OCI-LY3 (cell line): ENCODE results near the gene CALHM5.

Experiments
- H2AFZ ChIP-seq: fragments of 200-600, 300-600 bp; shearing (Covaris generic); 2 replicates; pipeline ENCODE4 v1.6.0; 2014; ENCODE audit warnings: antibody characterized with exemption, low read depth, low read length
- H3K27ac ChIP-seq: fragments of 200-600, 300-600 bp; sonication (generic); 2 replicates; pipeline ENCODE4 v1.5.1; 2014; ENCODE audit warnings: mild to moderate bottlenecking, low read length, moderate library complexity, mixed read lengths
- H3K27me3 ChIP-seq: fragments of 200-600, 300-600 bp; sonication (generic); 2 replicates; pipeline ENCODE4 v1.6.1; 2014; ENCODE audit warnings: low read depth, low read length, mixed read lengths
- H3K36me3 ChIP-seq: fragments of 200-600, 300-600 bp; sonication (generic); replicated peaks from 2 replicates; pipeline ENCODE3; 2014; ENCODE audit warnings: low read depth, low read length, mixed read lengths
- H3K4me1 ChIP-seq: fragments of 300-600, 200-600 bp; sonication (generic); 2 replicates; pipeline ENCODE4 v1.6.1; 2014; ENCODE audit warnings: low read length, mixed read lengths
- H3K4me2 ChIP-seq: fragments of 200-600, 300-600 bp; sonication (generic); 2 replicates; pipeline ENCODE4 v1.6.1; 2014; ENCODE audit warnings: low read length, mixed read lengths
- H3K4me3 ChIP-seq: fragments of 300-600, 200-600 bp; sonication (generic); 2 replicates; pipeline ENCODE4 v1.5.1; 2014; ENCODE audit warnings: antibody characterized with exemption, mild to moderate bottlenecking, low read length, moderate library complexity
- H3K79me2 ChIP-seq: fragments of 300-600, 200-600 bp; shearing (Covaris generic); 2 replicates; pipeline ENCODE4 v1.6.1; 2014; ENCODE audit warnings: mild to moderate bottlenecking, low read length, mixed read lengths
- H3K9ac ChIP-seq: fragments of 300-600, 200-600 bp; shearing (Covaris generic); 2 replicates; pipeline ENCODE4 v1.6.0; 2014; ENCODE audit warnings: mild to moderate bottlenecking, low read length, moderate library complexity
- H3K9me3 ChIP-seq: fragments of 200-600, 300-600 bp; shearing (Covaris generic); 2 replicates; pipeline ENCODE4 v1.6.1; 2014; ENCODE audit warnings: low read length, mixed read lengths; ENCODE audit not compliant: insufficient read depth
- H4K20me1 ChIP-seq: fragments of 200-600, 300-600 bp; sonication (generic); 2 replicates; pipeline ENCODE4 v1.6.1; 2016; ENCODE audit warnings: low read length, mixed read lengths; ENCODE audit not compliant: insufficient read depth
- EZH2phosphoT487 ChIP-seq: fragments of 200-600 bp; shearing (Covaris generic); IDR thresholded peaks from 2 replicates; pipeline ENCODE4 v1.6.1; 2018; ENCODE audit warnings: antibody characterized with exemption, mixed run types, low read depth
- TF ChIP-seq, protein P1 (sequence below): fragments of 200-600, 300-600 bp; sonication (generic); IDR thresholded peaks from 2 replicates; pipeline ENCODE4 v1.5.1; 2014; ENCODE audit warnings: antibody characterized with exemption, low read length, low read depth

The CALHM5 gene

GRCh38 chr6:116512111-116512559 is 696 bp downstream of the CALHM5 start:
- no peak overlapping the region for H3K27ac ChIP-seq

DNA sequence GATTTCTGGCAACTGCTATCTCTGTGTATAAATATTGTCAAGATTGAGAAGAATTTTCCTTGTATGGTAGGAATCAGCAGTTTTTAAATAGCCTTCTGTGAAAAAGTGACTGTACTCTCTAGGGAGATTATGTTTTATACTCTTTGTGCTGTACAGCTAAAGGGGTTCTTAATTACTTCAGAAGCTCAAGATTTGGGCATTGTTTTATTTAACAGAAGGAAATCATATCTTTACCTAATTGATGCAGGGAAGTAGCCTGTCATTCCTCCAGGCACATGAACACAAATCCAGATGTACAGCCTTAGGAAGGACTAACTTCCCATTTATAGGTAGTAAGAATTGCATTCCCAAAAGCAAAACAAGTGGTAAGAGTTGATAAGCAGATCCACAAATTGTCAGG is 1.3 kb downstream of the CALHM5 start:
- no peak overlapping the region for H2AFZ ChIP-seq
- peaks cover 29% of the 10 kb centered on the region for H3K4me1 ChIP-seq
- H3K9me3 ChIP-seq = no peaks in the 10 kb centered on the region
- TF ChIP-seq, protein P1, sequence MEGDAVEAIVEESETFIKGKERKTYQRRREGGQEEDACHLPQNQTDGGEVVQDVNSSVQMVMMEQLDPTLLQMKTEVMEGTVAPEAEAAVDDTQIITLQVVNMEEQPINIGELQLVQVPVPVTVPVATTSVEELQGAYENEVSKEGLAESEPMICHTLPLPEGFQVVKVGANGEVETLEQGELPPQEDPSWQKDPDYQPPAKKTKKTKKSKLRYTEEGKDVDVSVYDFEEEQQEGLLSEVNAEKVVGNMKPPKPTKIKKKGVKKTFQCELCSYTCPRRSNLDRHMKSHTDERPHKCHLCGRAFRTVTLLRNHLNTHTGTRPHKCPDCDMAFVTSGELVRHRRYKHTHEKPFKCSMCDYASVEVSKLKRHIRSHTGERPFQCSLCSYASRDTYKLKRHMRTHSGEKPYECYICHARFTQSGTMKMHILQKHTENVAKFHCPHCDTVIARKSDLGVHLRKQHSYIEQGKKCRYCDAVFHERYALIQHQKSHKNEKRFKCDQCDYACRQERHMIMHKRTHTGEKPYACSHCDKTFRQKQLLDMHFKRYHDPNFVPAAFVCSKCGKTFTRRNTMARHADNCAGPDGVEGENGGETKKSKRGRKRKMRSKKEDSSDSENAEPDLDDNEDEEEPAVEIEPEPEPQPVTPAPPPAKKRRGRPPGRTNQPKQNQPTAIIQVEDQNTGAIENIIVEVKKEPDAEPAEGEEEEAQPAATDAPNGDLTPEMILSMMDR = no peak
- no peak for TF ChIP-seq EZH2phosphoT487
- no peaks in the 10 kb centered on the region for H4K20me1 ChIP-seq
- no peaks in the 10 kb centered on the region for H3K36me3 ChIP-seq
- no peaks in the 10 kb centered on the region for H3K27me3 ChIP-seq
- no peak overlapping the region for H3K9ac ChIP-seq
- H3K27ac ChIP-seq = no peak overlapping the region
- no peak overlapping the region for H3K4me2 ChIP-seq
- H3K4me3 ChIP-seq = no peak overlapping the region
- no peaks in the 10 kb centered on the region for H3K79me2 ChIP-seq

More at GRCh38 chr6:116512111-116512559, 696 bp downstream of the CALHM5 start:
- Histone ChIP-seq H3K9me3 (no peaks in the 10 kb centered on the region), H3K4me2 (peak overlapping the region; percentile 90), H3K4me1 (peaks cover 29% of the 10 kb centered on the region), H3K79me2 (no peaks in the 10 kb centered on the region), H3K27me3 (no peaks in the 10 kb centered on the region), H4K20me1 (no peaks in the 10 kb centered on the region), H3K4me3 (peak overlapping the region; percentile 70), H2AFZ (peak overlapping the region; percentile 88), H3K9ac (peak overlapping the region; percentile 36; the same call in 1 of the 2 replicates), H3K36me3 (no peaks in the 10 kb centered on the region)
- TF ChIP-seq, protein P1 = no peak
- no peak for TF ChIP-seq EZH2phosphoT487

GRCh38 chr6:116513224-116513875 is 1.9 kb downstream of the CALHM5 start:
- H3K27ac ChIP-seq = no peak overlapping the region
- no peaks in the 10 kb centered on the region for H3K79me2 ChIP-seq
- no peak overlapping the region for H3K4me3 ChIP-seq
- H3K9ac ChIP-seq = no peak overlapping the region
- H3K27me3 ChIP-seq = no peaks in the 10 kb centered on the region
- no peak overlapping the region for H2AFZ ChIP-seq
- TF ChIP-seq, protein P1 = no peak
- TF ChIP-seq EZH2phosphoT487 = no peak
- H3K36me3 ChIP-seq = no peaks in the 10 kb centered on the region
- no peaks in the 10 kb centered on the region for H3K9me3 ChIP-seq
- no peak overlapping the region for H3K4me2 ChIP-seq
- peaks cover 29% of the 10 kb centered on the region for H3K4me1 ChIP-seq
- H4K20me1 ChIP-seq = no peaks in the 10 kb centered on the region

GRCh38 chr6:116514111-116514510 is 2.7 kb downstream of the CALHM5 start:
- no peaks in the 10 kb centered on the region for H3K36me3 ChIP-seq
- no peak overlapping the region for H3K9ac ChIP-seq
- H3K4me1 ChIP-seq = peaks cover 29% of the 10 kb centered on the region
- no peaks in the 10 kb centered on the region for H3K79me2 ChIP-seq
- peak overlapping the region; percentile 50 for H3K4me2 ChIP-seq
- H4K20me1 ChIP-seq = no peaks in the 10 kb centered on the region
- no peak for TF ChIP-seq EZH2phosphoT487
- TF ChIP-seq, protein P1 = no peak
- no peak overlapping the region for H3K27ac ChIP-seq
- H2AFZ ChIP-seq = no peak overlapping the region
- H3K4me3 ChIP-seq = no peak overlapping the region
- H3K27me3 ChIP-seq = no peaks in the 10 kb centered on the region
- H3K9me3 ChIP-seq = no peaks in the 10 kb centered on the region
